ENCODE measurements around the gene SV2C. TPM values are rescaled to one million over a fixed set of nuclear protein-coding genes. Genes with fewer than 3 reads are reported as not detected.

Gene SV2C
- total and polyA plus RNA-seq, 2 donors (not counting 1 experiment from before 2014, with no cell fraction given) = not detected

DNA sequence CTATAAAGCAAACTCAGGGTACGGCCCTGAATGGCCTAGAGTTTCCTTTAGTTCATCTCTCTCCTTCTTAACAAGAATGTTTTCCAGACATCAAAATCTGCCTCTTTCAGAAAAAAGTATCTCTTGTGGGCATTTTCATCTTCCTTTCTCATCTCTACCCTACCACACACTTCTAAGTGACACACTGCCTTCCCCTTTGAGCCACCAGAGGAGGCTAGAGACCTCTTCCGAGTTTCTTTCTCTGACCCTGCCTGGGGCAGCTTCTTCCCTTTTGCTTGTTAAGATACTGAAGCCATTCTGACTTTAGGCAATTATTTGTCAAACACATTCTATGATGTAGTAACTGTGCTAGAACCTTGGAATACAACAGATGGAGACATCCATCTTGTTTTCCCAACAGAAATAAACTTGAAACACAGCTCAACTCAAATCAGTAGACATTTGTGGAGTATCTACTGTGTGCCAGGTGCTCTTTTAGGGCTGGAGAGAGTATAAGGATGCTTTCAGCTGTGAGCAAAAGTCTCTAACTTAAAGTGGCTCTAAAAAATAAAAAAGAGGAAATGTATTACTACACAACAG, 8.6 kb upstream of the SV2C start:
- no peak overlapping the region for H3K4me3 Mint-ChIP-seq
- no peaks in the 10 kb centered on the region for H3K4me1 Mint-ChIP-seq
- H3K27me3 Mint-ChIP-seq = peaks cover 68% of the 10 kb centered on the region
- H3K9me3 Mint-ChIP-seq (ENCODE audit: insufficient read depth) = no peaks in the 10 kb centered on the region
- H3K27ac Mint-ChIP-seq = no peak overlapping the region
- Histone ChIP-seq H3K4me1 (ENCODE audit: control insufficient read depth in 2 of 2, insufficient read depth in 2 of 2, low read length in 2 of 2) (no peaks in the 10 kb centered on the region), H3K4me2 (replicated peaks; ENCODE audit: low read depth, low read length, poor library complexity, severe bottlenecking) (no peak overlapping the region), H3K79me2 (ENCODE audit: control insufficient read depth, insufficient read depth, low read length) (no peaks in the 10 kb centered on the region), H4K20me1 (ENCODE audit: control insufficient read depth, insufficient read depth, low read length, poor library complexity, severe bottlenecking) (no peaks in the 10 kb centered on the region), H3K27me3 (replicated peaks in 1 of 4; ENCODE audit: control extremely low read depth in 1 of 4, control insufficient read depth in 3 of 4, insufficient read depth in 4 of 4, low read length in 3 of 4) (peaks cover 0 to 22% (median 4%) of the 10 kb centered on the region in 4 experiments), H3K9me3 (ENCODE audit: control extremely low read depth in 1 of 3, control insufficient read depth in 2 of 3, insufficient read depth in 1 of 3, low read length in 2 of 3) (no peaks in the 10 kb centered on the region), H2AFZ (ENCODE audit: insufficient read depth, low read depth, low read length, poor library complexity, severe bottlenecking) (no peak overlapping the region), H3K27ac (ENCODE audit: low read length in 2 of 2) (no peak overlapping the region), H3K9ac (ENCODE audit: low read length) (no peak overlapping the region), H3K4me3 (ENCODE audit: control extremely low read depth in 1 of 5, extremely low read depth in 1 of 5, insufficient read depth in 1 of 5, low read depth in 2 of 5, low read length in 4 of 5) (no peak overlapping the region), H3K36me3 (replicated peaks in 1 of 2; ENCODE audit: control extremely low read depth in 1 of 2, control insufficient read depth in 1 of 2, extremely low read depth in 1 of 2, insufficient read depth in 2 of 2, low read length in 1 of 2) (no peaks in the 10 kb centered on the region)
- 100% methylated on average over 1 of the region's 2 CpGs for WGBS (ENCODE audit: insufficient coverage)
- DNase-seq (no peak), ATAC-seq (ENCODE audit: low read depth) (no peak)
- intact Hi-C loops (cut with micrococcal nuclease) = no loop called here
- ChIA-PET CTCF (no interaction called here), POLR2A (no interaction called here)
- no peak for TF ChIP-seq EZH2 (IDR thresholded peaks at IDR 0.05; ENCODE audit: borderline replicate concordance, insufficient read depth, low read depth, low read length, poor library complexity, severe bottlenecking)
- TF ChIP-seq, protein P1, sequence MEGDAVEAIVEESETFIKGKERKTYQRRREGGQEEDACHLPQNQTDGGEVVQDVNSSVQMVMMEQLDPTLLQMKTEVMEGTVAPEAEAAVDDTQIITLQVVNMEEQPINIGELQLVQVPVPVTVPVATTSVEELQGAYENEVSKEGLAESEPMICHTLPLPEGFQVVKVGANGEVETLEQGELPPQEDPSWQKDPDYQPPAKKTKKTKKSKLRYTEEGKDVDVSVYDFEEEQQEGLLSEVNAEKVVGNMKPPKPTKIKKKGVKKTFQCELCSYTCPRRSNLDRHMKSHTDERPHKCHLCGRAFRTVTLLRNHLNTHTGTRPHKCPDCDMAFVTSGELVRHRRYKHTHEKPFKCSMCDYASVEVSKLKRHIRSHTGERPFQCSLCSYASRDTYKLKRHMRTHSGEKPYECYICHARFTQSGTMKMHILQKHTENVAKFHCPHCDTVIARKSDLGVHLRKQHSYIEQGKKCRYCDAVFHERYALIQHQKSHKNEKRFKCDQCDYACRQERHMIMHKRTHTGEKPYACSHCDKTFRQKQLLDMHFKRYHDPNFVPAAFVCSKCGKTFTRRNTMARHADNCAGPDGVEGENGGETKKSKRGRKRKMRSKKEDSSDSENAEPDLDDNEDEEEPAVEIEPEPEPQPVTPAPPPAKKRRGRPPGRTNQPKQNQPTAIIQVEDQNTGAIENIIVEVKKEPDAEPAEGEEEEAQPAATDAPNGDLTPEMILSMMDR (IDR thresholded peaks at IDR 0.05) = no peak

GRCh38 chr5:76081811-76082771, 1.1 kb upstream of the SV2C start:
- Mint-ChIP-seq H3K27ac (no peak overlapping the region), H3K9me3 (ENCODE audit: insufficient read depth) (no peaks in the 10 kb centered on the region), H3K27me3 (peaks cover 74% of the 10 kb centered on the region), H3K4me1 (peaks cover 20% of the 10 kb centered on the region), H3K4me3 (peak overlapping the region; percentile 50)
- Histone ChIP-seq H3K9me3 (ENCODE audit: control extremely low read depth in 1 of 3, control insufficient read depth in 2 of 3, insufficient read depth in 1 of 3, low read length in 2 of 3) (peaks cover 0 to 4% (median 0%) of the 10 kb centered on the region in 3 donors), H4K20me1 (ENCODE audit: control insufficient read depth, insufficient read depth, low read length, poor library complexity, severe bottlenecking) (no peaks in the 10 kb centered on the region), H3K27me3 (replicated peaks in 1 of 4; ENCODE audit: control extremely low read depth in 1 of 4, control insufficient read depth in 3 of 4, insufficient read depth in 4 of 4, low read length in 3 of 4) (peaks cover 0 to 55% (median 33%) of the 10 kb centered on the region in 4 experiments), H3K4me2 (replicated peaks; ENCODE audit: low read depth, low read length, poor library complexity, severe bottlenecking) (peak overlapping the region; percentile 61), H3K79me2 (ENCODE audit: control insufficient read depth, insufficient read depth, low read length) (no peaks in the 10 kb centered on the region), H3K9ac (ENCODE audit: low read length) (peak overlapping the region; percentile 29), H3K4me3 (ENCODE audit: control extremely low read depth in 1 of 5, extremely low read depth in 1 of 5, insufficient read depth in 1 of 5, low read depth in 2 of 5, low read length in 4 of 5) (peak overlapping the region in 1 of 5 experiments; percentile 14), H2AFZ (ENCODE audit: insufficient read depth, low read depth, low read length, poor library complexity, severe bottlenecking) (no peak overlapping the region), H3K36me3 (replicated peaks in 1 of 2; ENCODE audit: control extremely low read depth in 1 of 2, control insufficient read depth in 1 of 2, extremely low read depth in 1 of 2, insufficient read depth in 2 of 2, low read length in 1 of 2) (no peaks in the 10 kb centered on the region), H3K4me1 (ENCODE audit: control insufficient read depth in 2 of 2, insufficient read depth in 2 of 2, low read length in 2 of 2) (peaks cover 29 to 32% of the 10 kb centered on the region in 2 donors), H3K27ac (ENCODE audit: low read length in 2 of 2) (no peak overlapping the region)
- ChIA-PET POLR2A (no interaction called here), CTCF (no interaction called here)
- DNase-seq = peak; percentile 6
- no peak for ATAC-seq (ENCODE audit: low read depth)
- WGBS (ENCODE audit: insufficient coverage) = 8% methylated on average over 39 of the region's 45 CpGs
- TF ChIP-seq, protein P1 (IDR thresholded peaks at IDR 0.05) = no peak
- TF ChIP-seq EZH2 (IDR thresholded peaks at IDR 0.05; ENCODE audit: borderline replicate concordance, insufficient read depth, low read depth, low read length, poor library complexity, severe bottlenecking) = no peak
- intact Hi-C loops (cut with micrococcal nuclease) = no loop called here
